HCT116 (cell line): ENCODE results near the gene LGMN. TPM values are rescaled to one million over a fixed set of nuclear protein-coding genes. Genes with fewer than 3 reads are reported as not detected.

Experiments used
- ATAC-seq: fragments of 200-7000 bp; cut with Tn5 transposase; 2 replicates; pipeline ENCODE4 v1.9.1; 2020; ENCODE audit warnings: mild to moderate bottlenecking, moderate library complexity
- BruUV-seq: library from RNA; stranded (reverse); fragments of 400-500 nt; replicated peaks from 2 replicates; lab custom pipeline; 2021; lab: Mats Ljungman, UMichigan
- CTCF ChIA-PET: fragments of 300-600 bp; sonication (Branson Sonifier 250); formaldehyde crosslinking; loops from one replicate; lab custom pipeline; 2021; ENCODE audit warnings: antibody characterized with exemption; lab: Charles Lee
- POLR2A ChIA-PET: fragments of 300-600, 350-600 bp; sonication (Branson Sonifier 250); formaldehyde crosslinking; loops from one replicate; lab custom pipeline; 2021; ENCODE audit warnings: antibody characterized with exemption; lab: Charles Lee
- RAD21 ChIA-PET, 2 experiments: fragments of 300-600 bp; sonication (Branson Sonifier 250); formaldehyde crosslinking; loops; one replicate each; lab custom pipeline; 2023; ENCODE audit warnings: low total read pairs in 2 of 2; ENCODE audit not compliant: uncharacterized antibody in 2 of 2, unreplicated experiment in 2 of 2, low non-redundant PET in 1 of 2; lab: Charles Lee
- DNase-seq: peaks from one replicate; pipeline ENCODE4 v3.0.0-alpha.2; 2010; ENCODE audit warnings: low read depth, low spot score
- H2AFZ ChIP-seq: fragments of 200-600 bp; shearing (Covaris generic), sonication (generic); 2 replicates; pipeline ENCODE4 v1.6.1; 2017; ENCODE audit warnings: low read depth, mixed run types, mixed read lengths, antibody characterized with exemption, low read length; ENCODE audit not compliant: poor library complexity, severe bottlenecking
- H3K27ac ChIP-seq: 2 replicates; pipeline ENCODE4 v1.5.1; 2012; ENCODE audit warnings: low read depth, low read length
- H3K27me3 ChIP-seq: fragments of 200-600 bp; sonication (generic); 2 replicates; pipeline ENCODE4 v1.6.1; 2016; ENCODE audit warnings: mixed run types, low read length, mixed read lengths; ENCODE audit not compliant: insufficient read depth
- H3K36me3 ChIP-seq, 2 experiments: fragments of 200-500 bp in 1 of 2; fragments of 200-600 bp in 1 of 2; sonication (Bioruptor generic) in 1 of 2; sonication (generic) in 1 of 2; 2 replicates each; pipeline versions ENCODE4 v1.5.1 to v1.6.1; 2014 to 2016; ENCODE audit warnings: low read length in 2 of 2, inconsistent platforms in 1 of 2, mixed read lengths in 1 of 2, mixed run types in 1 of 2; ENCODE audit not compliant: insufficient read depth in 2 of 2, control insufficient read depth in 1 of 2
- H3K4me1 ChIP-seq, 2 experiments: fragments of 200-600 bp in 1 of 2; sonication (generic) in 1 of 2; 2 replicates each; pipeline versions ENCODE4 v1.5.1 to v1.6.1; 2012 to 2017; ENCODE audit warnings: low read length in 2 of 2, inconsistent platforms in 1 of 2, mild to moderate bottlenecking in 1 of 2, mixed read lengths in 1 of 2, mixed run types in 1 of 2, moderate library complexity in 1 of 2; ENCODE audit not compliant: insufficient read depth in 2 of 2, control insufficient read depth in 1 of 2
- H3K4me2 ChIP-seq: fragments of 200-600 bp; sonication (generic); 2 replicates; pipeline ENCODE4 v1.6.1; 2017; ENCODE audit warnings: mixed run types, low read length, mixed read lengths
- H3K4me3 ChIP-seq, 2 experiments: fragments of 200-600 bp in 1 of 2; sonication (generic) in 1 of 2; replicated peaks in 1 of 2; 2 replicates each; pipeline ENCODE4 v1.5.1; 2011 to 2016; ENCODE audit warnings: low read length in 2 of 2, control low read depth in 1 of 2, low read depth in 1 of 2, mild to moderate bottlenecking in 1 of 2, mixed read lengths in 1 of 2, mixed run types in 1 of 2
- H3K79me2 ChIP-seq: fragments of 200-600 bp; sonication (generic); 2 replicates; pipeline ENCODE4 v1.6.1; 2017; ENCODE audit warnings: mild to moderate bottlenecking, mixed run types, low read length, moderate library complexity, mixed read lengths; ENCODE audit not compliant: insufficient read depth
- H3K9ac ChIP-seq: fragments of 200-600 bp; sonication (generic); 2 replicates; pipeline ENCODE4 v1.6.1; 2016; ENCODE audit warnings: low read length, mixed read lengths
- H3K9me2 ChIP-seq: fragments of 200-600 bp; sonication (generic), shearing (Covaris generic); 2 replicates; pipeline ENCODE4 v1.6.1; 2017; ENCODE audit warnings: mixed run types, mild to moderate bottlenecking, moderate library complexity; ENCODE audit not compliant: insufficient read depth
- H3K9me3 ChIP-seq, 2 experiments: fragments of 200-500 bp in 1 of 2; fragments of 200-600 bp in 1 of 2; sonication (Bioruptor generic) in 1 of 2; sonication (generic) in 1 of 2; 2 replicates each; pipeline ENCODE4 v1.6.1; 2014 to 2017; ENCODE audit warnings: low read length in 2 of 2, mixed read lengths in 2 of 2, inconsistent platforms in 1 of 2, low read depth in 1 of 2, mild to moderate bottlenecking in 1 of 2, mixed run types in 1 of 2, moderate library complexity in 1 of 2; ENCODE audit not compliant: control insufficient read depth in 1 of 2, insufficient read depth in 1 of 2
- H4K20me1 ChIP-seq: fragments of 200-600 bp; sonication (generic), shearing (Covaris generic); 2 replicates; pipeline ENCODE4 v1.6.1; 2017; ENCODE audit warnings: mixed run types, mild to moderate bottlenecking, moderate library complexity; ENCODE audit not compliant: insufficient read depth
- CBX3 ChIP-seq: IDR thresholded peaks from 2 replicates; pipeline ENCODE4 v1.6.1; 2012; ENCODE audit warnings: low read depth
- CEBPB ChIP-seq: IDR thresholded peaks from 2 replicates; pipeline ENCODE4 v1.6.1; 2012; ENCODE audit warnings: low read depth
- ELF1 ChIP-seq: IDR thresholded peaks from 2 replicates; pipeline ENCODE4 v1.6.1; 2012; ENCODE audit warnings: low read depth, borderline replicate concordance
- EZH2 ChIP-seq: fragments of 200-600 bp; sonication (generic); IDR thresholded peaks from 2 replicates; pipeline ENCODE4 v1.6.1; 2017; ENCODE audit warnings: antibody characterized with exemption, mixed run types
- EZH2phosphoT487 ChIP-seq: fragments of 200-600 bp; IDR thresholded peaks from 2 replicates; pipeline ENCODE4 v1.6.1; 2018; ENCODE audit warnings: antibody characterized with exemption, borderline replicate concordance
- FOSL1 ChIP-seq: IDR thresholded peaks from 2 replicates; pipeline ENCODE4 v1.6.1; 2012; ENCODE audit warnings: low read depth
- JUND ChIP-seq: IDR thresholded peaks from 2 replicates; pipeline ENCODE4 v1.6.1; 2012
- POLR2AphosphoS5 ChIP-seq: IDR thresholded peaks from 2 replicates; pipeline ENCODE4 v1.6.1; 2011; ENCODE audit warnings: mild to moderate bottlenecking, low read depth, low read length, moderate library complexity
- SIN3A ChIP-seq: IDR thresholded peaks from 2 replicates; pipeline ENCODE4 v1.6.1; 2012; ENCODE audit warnings: low read depth
- SP1 ChIP-seq: IDR thresholded peaks from 2 replicates; pipeline ENCODE4 v1.6.1; 2012; ENCODE audit warnings: low read depth
- SRF ChIP-seq: IDR thresholded peaks from 2 replicates; pipeline ENCODE4 v1.6.1; 2012; ENCODE audit warnings: low read depth
- YY1 ChIP-seq: IDR thresholded peaks from 2 replicates; pipeline ENCODE4 v1.6.1; 2011; ENCODE audit warnings: low read length, low read depth, moderate library complexity, mild to moderate bottlenecking; ENCODE audit not compliant: insufficient replicate concordance; ENCODE audit errors: extremely low read depth
- ZFX ChIP-seq: fragments of 450-650 bp; IDR thresholded peaks from 2 replicates; pipeline ENCODE4 v1.6.1; 2017
- intact Hi-C: fragments of 100-400 bp; cut with micrococcal nuclease; formaldehyde crosslinking; loops from 2 replicates; pipeline ENCODE4 v1.10.0; 2022
- total RNA-seq: library from RNA; stranded (reverse); gene quantifications from one replicate; pipeline ENCODE4 v1.2.1, GENCODE V29; 2021; ENCODE audit not compliant: unreplicated experiment
- TF ChIP-seq, protein P1 (sequence below): IDR thresholded peaks from 2 replicates; pipeline ENCODE4 v1.6.1; 2012; ENCODE audit warnings: low read depth
- TF ChIP-seq, protein P2 (sequence below), 3 experiments: fragments of 200-600 bp in 1 of 3; sonication (generic) in 1 of 3; IDR thresholded peaks in 2 of 3; conservative IDR thresholded peaks in 1 of 3; 2 replicates each; pipeline ENCODE4 v1.5.1; 2012 to 2017; ENCODE audit warnings: low read depth in 2 of 3, low read length in 2 of 3, antibody characterized with exemption in 1 of 3, borderline replicate concordance in 1 of 3, control low read depth in 1 of 3, mild to moderate bottlenecking in 1 of 3, mixed read lengths in 1 of 3, mixed run types in 1 of 3, moderate library complexity in 1 of 3; ENCODE audit not compliant: insufficient read depth in 1 of 3
- TF ChIP-seq, protein P3 (sequence below): IDR thresholded peaks from 2 replicates; pipeline ENCODE4 v1.6.1; 2011; ENCODE audit warnings: mild to moderate bottlenecking, low read length, moderate library complexity; ENCODE audit not compliant: insufficient replicate concordance; ENCODE audit errors: extremely low read depth
- TF ChIP-seq, protein P4 (sequence below): IDR thresholded peaks from 2 replicates; pipeline ENCODE4 v1.6.1; 2012
- TF ChIP-seq, protein P5 (sequence below): IDR thresholded peaks from 2 replicates; pipeline ENCODE4 v1.6.1; 2012

LGMN gene
- total RNA-seq, 1 experiment from 2014 or later, result 44.9 TPM

DNA sequence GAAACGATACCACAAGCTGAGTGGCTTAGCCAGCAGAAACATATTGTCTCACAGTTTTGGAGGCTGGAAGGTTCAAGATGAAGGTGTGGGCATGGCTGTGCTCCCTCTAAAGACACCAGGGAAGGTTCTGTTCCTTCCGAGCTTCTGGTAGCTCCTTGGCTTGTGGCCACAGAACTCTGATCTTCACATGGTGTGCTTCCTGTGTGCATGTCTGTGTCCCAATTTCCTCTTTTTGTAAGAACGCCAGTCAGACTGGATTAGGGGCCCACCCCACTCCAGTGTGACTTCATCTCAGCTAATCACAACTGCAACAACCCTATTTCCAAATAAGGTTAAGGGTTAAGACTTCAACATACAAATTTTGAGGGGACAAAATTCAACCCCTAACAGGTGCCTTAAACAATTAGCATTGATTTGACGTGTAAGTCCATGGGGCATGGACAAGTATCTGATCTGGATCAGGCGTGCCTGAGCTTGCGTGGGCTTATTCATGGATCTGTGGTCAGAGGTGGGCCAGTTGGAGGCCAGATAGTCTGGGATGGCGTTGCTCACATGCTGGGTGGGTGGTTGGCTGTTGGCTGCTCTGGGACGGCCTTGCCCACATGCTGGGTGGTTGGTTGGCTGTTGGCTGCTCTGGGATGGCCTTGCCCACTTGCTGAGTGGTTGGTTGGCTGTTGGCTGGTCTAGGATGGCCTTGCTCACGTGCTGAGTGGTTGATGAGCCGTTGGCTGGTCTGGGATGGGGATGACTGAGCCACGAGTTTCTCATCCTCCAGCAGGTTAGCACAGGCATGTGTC is 88.5 kb downstream of the LGMN start:
- no peaks in the 10 kb centered on the region for H3K36me3 ChIP-seq
- no peak overlapping the region for H3K4me3 ChIP-seq
- TF ChIP-seq FOSL1, result no peak
- TF ChIP-seq ELF1, result no peak
- TF ChIP-seq EZH2phosphoT487, result no peak
- TF ChIP-seq, protein P1, sequence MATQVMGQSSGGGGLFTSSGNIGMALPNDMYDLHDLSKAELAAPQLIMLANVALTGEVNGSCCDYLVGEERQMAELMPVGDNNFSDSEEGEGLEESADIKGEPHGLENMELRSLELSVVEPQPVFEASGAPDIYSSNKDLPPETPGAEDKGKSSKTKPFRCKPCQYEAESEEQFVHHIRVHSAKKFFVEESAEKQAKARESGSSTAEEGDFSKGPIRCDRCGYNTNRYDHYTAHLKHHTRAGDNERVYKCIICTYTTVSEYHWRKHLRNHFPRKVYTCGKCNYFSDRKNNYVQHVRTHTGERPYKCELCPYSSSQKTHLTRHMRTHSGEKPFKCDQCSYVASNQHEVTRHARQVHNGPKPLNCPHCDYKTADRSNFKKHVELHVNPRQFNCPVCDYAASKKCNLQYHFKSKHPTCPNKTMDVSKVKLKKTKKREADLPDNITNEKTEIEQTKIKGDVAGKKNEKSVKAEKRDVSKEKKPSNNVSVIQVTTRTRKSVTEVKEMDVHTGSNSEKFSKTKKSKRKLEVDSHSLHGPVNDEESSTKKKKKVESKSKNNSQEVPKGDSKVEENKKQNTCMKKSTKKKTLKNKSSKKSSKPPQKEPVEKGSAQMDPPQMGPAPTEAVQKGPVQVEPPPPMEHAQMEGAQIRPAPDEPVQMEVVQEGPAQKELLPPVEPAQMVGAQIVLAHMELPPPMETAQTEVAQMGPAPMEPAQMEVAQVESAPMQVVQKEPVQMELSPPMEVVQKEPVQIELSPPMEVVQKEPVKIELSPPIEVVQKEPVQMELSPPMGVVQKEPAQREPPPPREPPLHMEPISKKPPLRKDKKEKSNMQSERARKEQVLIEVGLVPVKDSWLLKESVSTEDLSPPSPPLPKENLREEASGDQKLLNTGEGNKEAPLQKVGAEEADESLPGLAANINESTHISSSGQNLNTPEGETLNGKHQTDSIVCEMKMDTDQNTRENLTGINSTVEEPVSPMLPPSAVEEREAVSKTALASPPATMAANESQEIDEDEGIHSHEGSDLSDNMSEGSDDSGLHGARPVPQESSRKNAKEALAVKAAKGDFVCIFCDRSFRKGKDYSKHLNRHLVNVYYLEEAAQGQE, result no peak
- TF ChIP-seq, protein P2, sequence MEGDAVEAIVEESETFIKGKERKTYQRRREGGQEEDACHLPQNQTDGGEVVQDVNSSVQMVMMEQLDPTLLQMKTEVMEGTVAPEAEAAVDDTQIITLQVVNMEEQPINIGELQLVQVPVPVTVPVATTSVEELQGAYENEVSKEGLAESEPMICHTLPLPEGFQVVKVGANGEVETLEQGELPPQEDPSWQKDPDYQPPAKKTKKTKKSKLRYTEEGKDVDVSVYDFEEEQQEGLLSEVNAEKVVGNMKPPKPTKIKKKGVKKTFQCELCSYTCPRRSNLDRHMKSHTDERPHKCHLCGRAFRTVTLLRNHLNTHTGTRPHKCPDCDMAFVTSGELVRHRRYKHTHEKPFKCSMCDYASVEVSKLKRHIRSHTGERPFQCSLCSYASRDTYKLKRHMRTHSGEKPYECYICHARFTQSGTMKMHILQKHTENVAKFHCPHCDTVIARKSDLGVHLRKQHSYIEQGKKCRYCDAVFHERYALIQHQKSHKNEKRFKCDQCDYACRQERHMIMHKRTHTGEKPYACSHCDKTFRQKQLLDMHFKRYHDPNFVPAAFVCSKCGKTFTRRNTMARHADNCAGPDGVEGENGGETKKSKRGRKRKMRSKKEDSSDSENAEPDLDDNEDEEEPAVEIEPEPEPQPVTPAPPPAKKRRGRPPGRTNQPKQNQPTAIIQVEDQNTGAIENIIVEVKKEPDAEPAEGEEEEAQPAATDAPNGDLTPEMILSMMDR (IDR thresholded peaks at IDR 0.05 in 2 of 3, conservative IDR thresholded peaks at IDR 0.05 in 1 of 3; ENCODE audit: borderline replicate concordance in 1 of 3, insufficient read depth in 1 of 3, low read depth in 2 of 3, low read length in 2 of 3), result no peak
- TF ChIP-seq CEBPB, result no peak
- TF ChIP-seq, protein P3, sequence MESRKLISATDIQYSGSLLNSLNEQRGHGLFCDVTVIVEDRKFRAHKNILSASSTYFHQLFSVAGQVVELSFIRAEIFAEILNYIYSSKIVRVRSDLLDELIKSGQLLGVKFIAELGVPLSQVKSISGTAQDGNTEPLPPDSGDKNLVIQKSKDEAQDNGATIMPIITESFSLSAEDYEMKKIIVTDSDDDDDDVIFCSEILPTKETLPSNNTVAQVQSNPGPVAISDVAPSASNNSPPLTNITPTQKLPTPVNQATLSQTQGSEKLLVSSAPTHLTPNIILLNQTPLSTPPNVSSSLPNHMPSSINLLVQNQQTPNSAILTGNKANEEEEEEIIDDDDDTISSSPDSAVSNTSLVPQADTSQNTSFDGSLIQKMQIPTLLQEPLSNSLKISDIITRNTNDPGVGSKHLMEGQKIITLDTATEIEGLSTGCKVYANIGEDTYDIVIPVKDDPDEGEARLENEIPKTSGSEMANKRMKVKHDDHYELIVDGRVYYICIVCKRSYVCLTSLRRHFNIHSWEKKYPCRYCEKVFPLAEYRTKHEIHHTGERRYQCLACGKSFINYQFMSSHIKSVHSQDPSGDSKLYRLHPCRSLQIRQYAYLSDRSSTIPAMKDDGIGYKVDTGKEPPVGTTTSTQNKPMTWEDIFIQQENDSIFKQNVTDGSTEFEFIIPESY, result no peak
- TF ChIP-seq ZFX, result no peak
- TF ChIP-seq SRF, result no peak
- TF ChIP-seq SP1, result no peak
- no peak for TF ChIP-seq CBX3
- TF ChIP-seq, protein P4, sequence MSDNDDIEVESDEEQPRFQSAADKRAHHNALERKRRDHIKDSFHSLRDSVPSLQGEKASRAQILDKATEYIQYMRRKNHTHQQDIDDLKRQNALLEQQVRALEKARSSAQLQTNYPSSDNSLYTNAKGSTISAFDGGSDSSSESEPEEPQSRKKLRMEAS, result no peak
- TF ChIP-seq, protein P5, sequence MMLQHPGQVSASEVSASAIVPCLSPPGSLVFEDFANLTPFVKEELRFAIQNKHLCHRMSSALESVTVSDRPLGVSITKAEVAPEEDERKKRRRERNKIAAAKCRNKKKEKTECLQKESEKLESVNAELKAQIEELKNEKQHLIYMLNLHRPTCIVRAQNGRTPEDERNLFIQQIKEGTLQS, result no peak
- TF ChIP-seq JUND, result no peak
- no peak for TF ChIP-seq EZH2
- no peak for TF ChIP-seq POLR2AphosphoS5
- no peak for TF ChIP-seq SIN3A
- no peak for TF ChIP-seq YY1
- TF ChIP-seq, all 23 proteins: peak for 0
- no peak overlapping the region for H3K27ac ChIP-seq
- no peak overlapping the region for H2AFZ ChIP-seq
- no peaks in the 10 kb centered on the region for H3K9me2 ChIP-seq
- ChIA-PET POLR2A (no interaction called here), CTCF (no interaction called here), RAD21 (no interaction called here)
- no peaks in the 10 kb centered on the region for H3K4me1 ChIP-seq
- H3K9me3 ChIP-seq, result no peaks in the 10 kb centered on the region
- H3K4me2 ChIP-seq, result no peak overlapping the region
- H4K20me1 ChIP-seq, result no peaks in the 10 kb centered on the region
- no peaks in the 10 kb centered on the region for H3K79me2 ChIP-seq
- no peak for DNase-seq
- intact Hi-C loops, result no loop called here
- H3K27me3 ChIP-seq, result no peaks in the 10 kb centered on the region
- H3K9ac ChIP-seq, result no peak overlapping the region
- no peak for ATAC-seq
- BruUV-seq, result TSS peak; percentile 16
